Measurements from ENCODE around the gene DNAI4. TPM values are rescaled to one million over a fixed set of nuclear protein-coding genes. Genes with fewer than 3 reads are reported as not detected.
"Not testable (repeated sequence)": the region's sequence is repeated elsewhere in the genome, so short reads cannot be mapped to it uniquely, and the experiment has no call there.

Gene DNAI4
- total RNA-seq, 1 donor from 2014 or later = 2.7 TPM

DNA sequence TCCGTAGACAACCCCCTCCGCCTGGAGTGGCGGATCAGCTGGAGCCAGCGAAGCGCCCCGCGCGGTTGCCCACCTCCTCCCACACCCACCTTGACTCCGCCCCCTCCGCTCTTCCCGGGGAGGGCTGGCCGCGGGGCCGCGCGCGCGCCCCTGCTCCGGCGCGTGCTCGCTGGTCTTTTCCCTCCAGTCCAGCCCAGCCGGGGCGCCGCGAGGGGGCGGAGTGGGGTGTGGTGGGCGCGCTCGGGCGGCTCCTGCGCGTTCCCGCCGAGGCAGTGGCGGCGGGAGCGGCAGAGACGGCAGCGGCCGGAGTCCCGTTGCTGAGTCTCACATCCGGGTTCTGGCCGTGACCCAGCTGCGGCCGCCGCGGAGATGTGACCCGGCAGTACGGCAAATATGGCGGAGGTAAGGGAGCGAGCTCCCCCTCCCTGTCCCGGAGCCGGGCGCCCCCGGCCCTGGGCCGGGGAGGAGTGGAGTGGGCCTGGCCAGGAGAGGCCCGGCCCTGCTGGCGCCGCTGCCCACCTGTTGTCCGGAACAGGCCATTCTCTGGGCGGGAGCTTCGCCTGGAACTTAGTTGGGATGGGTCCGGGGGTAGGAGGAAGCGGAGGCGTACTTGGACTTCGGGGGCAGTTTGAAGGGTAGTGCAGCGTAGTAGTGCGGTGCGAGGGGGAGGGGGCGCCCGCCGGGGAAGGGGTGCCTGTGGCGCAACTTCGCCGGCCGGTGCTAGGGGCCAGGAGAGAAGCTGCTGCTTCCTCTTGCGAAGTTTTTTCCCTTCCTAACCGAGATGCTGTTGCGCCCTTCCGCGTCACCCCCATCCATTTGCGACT, 5.6 kb upstream of the DNAI4 start:
- intact Hi-C loops (cut with micrococcal nuclease) = loop anchor here (1.0 to 10.0 kb wide), 14 partner anchors 51 to 1863 kb away; partner anchors contain the start of genes DEPDC1 and SERBP1

GRCh38 chr1:66929691-66929998, 5.0 kb upstream of the DNAI4 start:
- intact Hi-C loops (cut with micrococcal nuclease) = loop anchor here (5.0 to 10.0 kb wide), 5 partner anchors 283 to 1675 kb away; partner anchors contain the start of gene DEPDC1

- intact Hi-C loops (cut with micrococcal nuclease) = loop anchor here (5.0 to 10.0 kb wide), 5 partner anchors 283 to 1674 kb away; partner anchors contain the start of gene DEPDC1
Observed at GRCh38 chr1:66929146-66929688, 4.6 kb upstream of the DNAI4 start.

DNA sequence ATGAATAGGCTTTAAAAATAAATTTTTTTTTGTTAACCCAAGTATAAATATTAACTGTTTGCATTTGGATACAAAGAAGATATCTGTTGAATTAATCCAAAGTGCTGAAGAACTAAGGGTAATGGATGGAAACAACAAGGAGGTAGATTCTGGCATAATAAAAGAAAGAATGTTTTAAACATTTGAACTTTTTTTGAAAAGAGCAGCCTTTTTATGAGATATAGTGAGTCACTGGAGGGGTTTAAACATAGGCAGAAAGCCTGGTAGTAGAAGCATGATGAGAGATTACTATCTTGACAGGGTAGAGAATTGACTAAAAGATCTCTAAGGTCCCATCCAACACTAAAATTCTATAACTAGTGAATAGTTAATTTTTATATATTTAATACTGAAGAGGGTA, 2.9 kb upstream of the DNAI4 start:
- intact Hi-C loops (cut with micrococcal nuclease) = loop anchor here (5.0 to 10.0 kb wide), 5 partner anchors 285 to 1673 kb away; partner anchors contain the start of gene DEPDC1

GRCh38 chr1:66925944-66926343, 1.3 kb upstream of the DNAI4 start:
- intact Hi-C loops (cut with micrococcal nuclease) = loop anchor here (1.0 to 10.0 kb wide), 12 partner anchors 8 to 1960 kb away; partner anchors contain the start of genes DEPDC1, GADD45A, JAK1 and LEPR

- intact Hi-C loops (cut with micrococcal nuclease) = loop anchor here (1.0 to 10.0 kb wide), 12 partner anchors 9 to 1959 kb away; partner anchors contain the start of genes DEPDC1, GADD45A, JAK1 and LEPR
Observed at GRCh38 chr1:66925558-66925910, 878 bp upstream of the DNAI4 start.

- intact Hi-C loops (cut with micrococcal nuclease) = loop anchor here (10.0 kb wide), 2 partner anchors 1574 to 1666 kb away; partner anchors contain the start of gene DEPDC1
Observed at GRCh38 chr1:66920543-66920942, 4.1 kb downstream of the DNAI4 start.

GRCh38 chr1:66919828-66920227, 4.8 kb downstream of the DNAI4 start:
- intact Hi-C loops (cut with micrococcal nuclease) = loop anchor here (10.0 kb wide), 2 partner anchors 1575 to 1665 kb away; partner anchors contain the start of gene DEPDC1

- intact Hi-C loops (cut with micrococcal nuclease) = no loop called here
Observed at GRCh38 chr1:66919063-66919462, 5.6 kb downstream of the DNAI4 start.

- intact Hi-C loops (cut with micrococcal nuclease) = no loop called here
Observed at GRCh38 chr1:66917476-66917875, 7.2 kb downstream of the DNAI4 start.

- intact Hi-C loops (cut with micrococcal nuclease) = no loop called here
Observed at GRCh38 chr1:66916320-66916719, 8.3 kb downstream of the DNAI4 start.

- intact Hi-C loops (cut with micrococcal nuclease) = not testable (repeated sequence)
Observed at GRCh38 chr1:66915203-66915602, 9.5 kb downstream of the DNAI4 start.

DNA sequence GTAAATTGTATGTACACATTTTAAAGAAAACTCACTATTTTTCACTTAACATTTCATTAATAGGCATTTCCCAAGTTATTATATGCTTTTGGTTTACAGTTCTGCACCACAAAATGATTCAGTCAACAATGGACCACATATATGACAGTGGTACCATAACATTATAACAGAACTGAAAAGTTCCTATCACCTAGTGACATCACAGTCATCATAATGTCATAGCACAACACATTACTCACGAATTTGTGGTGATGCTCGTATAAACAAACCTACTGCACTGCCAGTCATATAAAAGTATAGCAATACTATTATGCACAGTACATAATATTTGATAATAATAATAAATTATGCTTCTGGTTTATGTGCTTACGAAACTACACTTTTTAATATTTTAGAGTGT, 30.9 kb downstream of the DNAI4 start:
- intact Hi-C loops (cut with micrococcal nuclease) = no loop called here

DNA sequence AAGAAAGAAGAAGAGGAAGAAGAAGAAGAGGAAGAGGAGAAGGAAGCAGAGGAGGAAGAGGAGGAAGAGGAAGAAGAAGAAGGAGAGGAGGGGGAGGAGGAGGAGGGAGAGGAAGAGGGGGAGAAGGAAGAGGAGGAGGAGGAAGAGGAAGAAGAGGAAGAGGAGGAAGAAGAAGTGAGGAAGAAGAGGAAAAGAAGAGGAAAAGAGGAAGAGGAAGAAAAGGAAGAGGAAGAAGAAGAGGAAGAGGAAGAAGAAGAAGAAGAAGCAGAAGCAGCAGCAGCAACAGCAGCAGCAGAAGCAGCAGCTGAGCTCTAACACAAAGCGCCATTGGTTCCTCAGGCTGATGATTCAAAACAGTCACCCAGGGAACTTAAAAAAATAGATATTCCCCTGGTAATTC, 34.0 kb downstream of the DNAI4 start:
- intact Hi-C loops (cut with micrococcal nuclease) = no loop called here

- intact Hi-C loops (cut with micrococcal nuclease) = no loop called here
Observed at GRCh38 chr1:66889030-66889429, 35.6 kb downstream of the DNAI4 start.

DNA sequence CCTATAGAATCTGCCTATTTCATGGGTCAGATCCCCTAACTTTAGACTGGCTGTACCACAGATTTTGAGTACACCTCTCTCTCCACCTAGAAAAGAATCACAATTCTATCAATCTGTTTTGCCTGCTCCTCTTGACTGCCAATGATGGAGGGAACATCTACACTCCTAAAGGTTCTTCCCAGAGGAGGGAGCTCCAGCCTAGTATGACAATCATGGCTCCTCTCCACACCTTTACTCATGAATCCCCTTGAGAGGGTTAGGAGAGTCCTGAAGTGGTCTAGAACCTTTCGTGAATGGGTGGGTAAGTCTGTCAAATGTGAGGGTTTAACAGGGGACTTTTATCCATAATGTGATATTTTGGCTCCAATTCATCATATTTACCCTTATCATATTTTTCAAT, 48.0 kb downstream of the DNAI4 start:
- intact Hi-C loops (cut with micrococcal nuclease) = no loop called here

DNA sequence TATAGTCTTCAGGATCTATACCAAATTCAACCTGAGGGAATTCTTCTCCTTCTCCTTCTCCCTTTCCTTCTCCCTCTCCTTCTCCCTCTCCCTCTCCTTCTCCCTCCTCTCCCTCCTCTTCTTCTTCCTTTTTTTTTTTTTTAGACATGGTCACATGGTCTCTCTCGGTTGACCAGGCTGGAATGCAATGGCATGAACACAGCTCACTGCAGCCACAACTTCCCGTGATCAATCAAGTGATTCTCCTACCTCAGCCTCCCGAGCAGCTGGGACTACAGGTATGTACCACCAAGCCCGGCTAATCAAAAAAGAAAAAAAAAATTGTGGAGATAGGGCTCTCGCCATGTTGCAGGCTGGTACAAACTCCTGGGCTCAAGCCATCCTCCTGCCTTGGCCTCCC, 51.5 kb downstream of the DNAI4 start:
- intact Hi-C loops (cut with micrococcal nuclease) = no loop called here

GRCh38 chr1:66872024-66872423, 52.6 kb downstream of the DNAI4 start:
- intact Hi-C loops (cut with micrococcal nuclease) = not testable (repeated sequence)

GRCh38 chr1:66867501-66867900, 57.2 kb downstream of the DNAI4 start:
- intact Hi-C loops (cut with micrococcal nuclease) = no loop called here

- intact Hi-C loops (cut with micrococcal nuclease) = no loop called here
Observed at GRCh38 chr1:66860529-66860928, 64.1 kb downstream of the DNAI4 start.

DNA sequence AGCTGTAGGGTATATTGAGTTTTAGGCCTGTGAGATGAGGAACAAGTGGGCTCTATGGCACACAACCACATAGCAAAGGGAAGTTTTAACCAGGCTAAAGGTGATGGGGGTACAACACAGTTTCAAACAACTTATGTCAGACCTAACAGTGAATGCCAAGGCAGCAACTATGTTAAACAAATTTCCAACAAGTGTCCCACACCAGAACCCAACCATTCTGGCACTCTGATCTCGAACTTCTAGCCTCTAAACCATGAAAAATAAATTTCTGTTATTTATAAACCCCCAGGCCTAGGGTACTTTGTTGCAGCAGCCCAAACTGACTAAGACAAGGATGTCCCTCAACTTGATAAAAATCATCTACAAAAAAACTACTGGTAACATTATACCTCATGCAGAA, 71.3 kb downstream of the DNAI4 start:
- intact Hi-C loops (cut with micrococcal nuclease) = no loop called here

- intact Hi-C loops (cut with micrococcal nuclease) = no loop called here
Observed at GRCh38 chr1:66852870-66853269, 71.8 kb downstream of the DNAI4 start.

GRCh38 chr1:66850989-66851388, 73.7 kb downstream of the DNAI4 start:
- intact Hi-C loops (cut with micrococcal nuclease) = no loop called here

Data from T-helper 1 cell treated with Interleukin-12 subunit alpha and Interleukin-12 subunit beta and Interleukin-4 antibody, amounts not matched to agents 30 ng/mL and 1 ng/mL, for 36 hours (primary cell).